B cell (primary cell): Measurements from ENCODE around the gene TCHH. TPM values are rescaled to one million over a fixed set of nuclear protein-coding genes. Genes with fewer than 3 reads are reported as not detected.
"Not testable (repeated sequence)": the region's sequence is repeated elsewhere in the genome, so short reads cannot be mapped to it uniquely, and the experiment has no call there.

Experiments
- ATAC-seq: fragments of 200-7000 bp; cut with Tn5 transposase; one replicate; pipeline ENCODE4 v1.10.0; 2021; ENCODE audit warnings: low read depth, mild to moderate bottlenecking, moderate number of reproducible peaks, moderate library complexity
- CTCF ChIA-PET: fragments of 350-600 bp; sonication (Branson Sonifier 250); formaldehyde crosslinking; loops from one replicate; lab custom pipeline; 2021; ENCODE audit warnings: antibody characterized with exemption, inconsistent platforms; lab: Charles Lee
- POLR2A ChIA-PET: fragments of 350-600 bp; sonication (Branson Sonifier 250); formaldehyde crosslinking; loops from one replicate; lab custom pipeline; 2021; ENCODE audit warnings: antibody characterized with exemption; lab: Charles Lee
- DNase-seq: peaks from one replicate; pipeline ENCODE4 v3.0.0; 2013
- H2AFZ ChIP-seq: 2 replicates; pipeline ENCODE4 v1.6.1; 2012; ENCODE audit warnings: mild to moderate bottlenecking, low read depth, low read length; ENCODE audit not compliant: insufficient read depth, poor library complexity, severe bottlenecking
- H3K27ac ChIP-seq, 2 donors: 1 replicate in 1 of 2; 2 replicates in 1 of 2; pipeline ENCODE4 v1.5.1; 2012 to 2013; ENCODE audit warnings: low read length in 2 of 2, mild to moderate bottlenecking in 2 of 2, moderate library complexity in 1 of 2
- H3K27me3 ChIP-seq, 4 experiments: fragments of 200-600 bp in 1 of 4; sonication (generic) in 1 of 4; replicated peaks in 1 of 4; 1 replicate in 2 of 4; 2 replicates in 2 of 4; pipeline versions ENCODE4 v1.6.1 to v1.7.0; 2013 to 2016; ENCODE audit warnings: low read length in 3 of 4, mild to moderate bottlenecking in 2 of 4, mixed read lengths in 1 of 4, moderate library complexity in 1 of 4; ENCODE audit not compliant: insufficient read depth in 4 of 4, control insufficient read depth in 3 of 4; ENCODE audit errors: control extremely low read depth in 1 of 4
- H3K36me3 ChIP-seq, 2 experiments: replicated peaks in 1 of 2; 1 replicate in 1 of 2; 2 replicates in 1 of 2; pipeline versions ENCODE4 v1.6.1 to v1.7.1; 2013; ENCODE audit warnings: low read length in 1 of 2; ENCODE audit not compliant: insufficient read depth in 2 of 2, control insufficient read depth in 1 of 2; ENCODE audit errors: control extremely low read depth in 1 of 2, extremely low read depth in 1 of 2
- H3K4me1 ChIP-seq, 2 donors: fragments of 200-600 bp in 1 of 2; sonication (generic) in 1 of 2; 1 replicate in 1 of 2; 2 replicates in 1 of 2; pipeline versions ENCODE4 v1.5.1 to v1.6.1; 2013 to 2017; ENCODE audit warnings: low read length in 2 of 2; ENCODE audit not compliant: control insufficient read depth in 2 of 2, insufficient read depth in 2 of 2
- H3K4me2 ChIP-seq: replicated peaks from 2 replicates; pipeline ENCODE3; 2012; ENCODE audit warnings: mild to moderate bottlenecking, low read depth, low read length; ENCODE audit not compliant: poor library complexity, severe bottlenecking
- H3K4me3 ChIP-seq, 5 experiments: fragments of 200-600 bp in 1 of 5; sonication (generic) in 1 of 5; 1 replicate in 3 of 5; 2 replicates in 2 of 5; pipeline versions ENCODE4 v1.5.1 to v1.7.0; 2011 to 2016; ENCODE audit warnings: low read length in 4 of 5, mild to moderate bottlenecking in 4 of 5, low read depth in 2 of 5, control low read depth in 1 of 5, moderate library complexity in 1 of 5; ENCODE audit not compliant: insufficient read depth in 1 of 5; ENCODE audit errors: control extremely low read depth in 1 of 5, extremely low read depth in 1 of 5
- H3K79me2 ChIP-seq: fragments of 200-600 bp; sonication (generic); one replicate; pipeline ENCODE4 v1.6.0; 2016; ENCODE audit warnings: low read length; ENCODE audit not compliant: control insufficient read depth, insufficient read depth
- H3K9ac ChIP-seq: fragments of 200-600 bp; sonication (generic); 2 replicates; pipeline ENCODE4 v1.6.1; 2017; ENCODE audit warnings: mild to moderate bottlenecking, low read length, moderate library complexity
- H3K9me3 ChIP-seq, 3 donors: one replicate each; pipeline versions ENCODE4 v1.6.1 to v1.7.1; 2013; ENCODE audit warnings: low read length in 2 of 3; ENCODE audit not compliant: control insufficient read depth in 2 of 3, insufficient read depth in 1 of 3; ENCODE audit errors: control extremely low read depth in 1 of 3
- H4K20me1 ChIP-seq: 2 replicates; pipeline ENCODE4 v1.6.0; 2012; ENCODE audit warnings: mild to moderate bottlenecking, low read length; ENCODE audit not compliant: insufficient read depth, control insufficient read depth, poor library complexity, severe bottlenecking
- H3K27ac Mint-ChIP-seq: one replicate; pipeline ENCODE4 v1.8.0; 2021; ENCODE audit warnings: mixed read lengths
- H3K27me3 Mint-ChIP-seq: one replicate; pipeline ENCODE4 v1.8.0; 2021; ENCODE audit warnings: mixed read lengths
- H3K4me1 Mint-ChIP-seq: one replicate; pipeline ENCODE4 v1.8.0; 2021; ENCODE audit warnings: mixed read lengths
- H3K4me3 Mint-ChIP-seq: one replicate; pipeline ENCODE4 v1.8.0; 2021; ENCODE audit warnings: mixed read lengths
- H3K9me3 Mint-ChIP-seq: one replicate; pipeline ENCODE4 v1.8.0; 2022; ENCODE audit warnings: mixed read lengths; ENCODE audit not compliant: insufficient read depth
- EZH2 ChIP-seq: IDR thresholded peaks from 2 replicates; pipeline ENCODE4 v1.6.1; 2012; ENCODE audit warnings: borderline replicate concordance, low read depth, mild to moderate bottlenecking, moderate library complexity, low read length; ENCODE audit not compliant: insufficient read depth, poor library complexity, severe bottlenecking
- WGBS: methylation state at CpG from one replicate; pipeline ENCODE4 v1.1.5; 2013; ENCODE audit warnings: missing lambda C conversion rate; ENCODE audit not compliant: insufficient coverage; 5-methylcytosine and 5-hydroxymethylcytosine counted together
- intact Hi-C: fragments of 100-400 bp; cut with micrococcal nuclease; formaldehyde crosslinking; loops from one replicate; pipeline ENCODE4 v1.10.0; 2022
- polyA plus RNA-seq: library from polyadenylated mRNA; depleted of rRNA; stranded (reverse); fragments of >200 nt; gene quantifications from 2 replicates; pipeline ENCODE4 v1.2.3, GENCODE V29; 2012
- total RNA-seq, 2 donors: library from RNA; stranded (reverse); fragments of 120-200 nt in 1 of 2; gene quantifications; 1 replicate in 1 of 2; 2 replicates in 1 of 2; pipeline versions ENCODE4 v1.2.3 to v1.2.4, GENCODE V29; 2013 to 2022
- TF ChIP-seq, protein P1 (sequence below): fragments of 200-600 bp; IDR thresholded peaks from one replicate; pipeline ENCODE4 v1.8.0; 2022; ENCODE audit warnings: antibody characterized with exemption, mild to moderate bottlenecking

Gene TCHH
- total and polyA plus RNA-seq, 2 donors (not counting 1 experiment from before 2014, with no cell fraction given): not detected

DNA sequence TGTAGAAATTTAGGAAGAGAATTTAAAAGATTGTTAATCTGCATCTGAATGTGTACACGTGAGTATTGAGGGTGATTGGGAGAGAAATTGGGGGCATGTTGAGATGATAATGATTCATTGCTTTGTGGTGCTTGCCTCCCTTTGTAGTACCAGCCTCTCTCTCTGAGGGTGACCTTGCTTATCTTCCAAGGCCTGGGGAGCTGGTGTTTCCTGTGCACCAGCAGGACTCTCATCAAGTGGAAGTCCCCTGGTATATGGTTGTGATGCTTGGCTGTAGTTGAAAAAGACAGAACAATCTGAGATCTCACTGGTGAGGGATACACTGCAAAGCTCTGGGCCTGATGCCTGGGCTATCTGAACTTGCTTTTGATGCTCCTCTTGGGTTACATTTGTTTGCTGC is 30.4 kb downstream of the TCHH start:
- Histone ChIP-seq H3K27me3 (peaks cover 0 to 30% (median 8%) of the 10 kb centered on the region in 4 experiments), H2AFZ (no peak overlapping the region), H4K20me1 (no peaks in the 10 kb centered on the region), H3K9ac (no peak overlapping the region), H3K4me1 (no peaks in the 10 kb centered on the region), H3K79me2 (no peaks in the 10 kb centered on the region), H3K4me3 (no peak overlapping the region), H3K9me3 (no peaks in the 10 kb centered on the region), H3K36me3 (no peaks in the 10 kb centered on the region), H3K4me2 (no peak overlapping the region), H3K27ac (no peak overlapping the region)
- peaks cover 14% of the 10 kb centered on the region for H3K27me3 Mint-ChIP-seq
- DNase-seq: no peak
- no peaks in the 10 kb centered on the region for H3K4me1 Mint-ChIP-seq
- TF ChIP-seq, protein P1, sequence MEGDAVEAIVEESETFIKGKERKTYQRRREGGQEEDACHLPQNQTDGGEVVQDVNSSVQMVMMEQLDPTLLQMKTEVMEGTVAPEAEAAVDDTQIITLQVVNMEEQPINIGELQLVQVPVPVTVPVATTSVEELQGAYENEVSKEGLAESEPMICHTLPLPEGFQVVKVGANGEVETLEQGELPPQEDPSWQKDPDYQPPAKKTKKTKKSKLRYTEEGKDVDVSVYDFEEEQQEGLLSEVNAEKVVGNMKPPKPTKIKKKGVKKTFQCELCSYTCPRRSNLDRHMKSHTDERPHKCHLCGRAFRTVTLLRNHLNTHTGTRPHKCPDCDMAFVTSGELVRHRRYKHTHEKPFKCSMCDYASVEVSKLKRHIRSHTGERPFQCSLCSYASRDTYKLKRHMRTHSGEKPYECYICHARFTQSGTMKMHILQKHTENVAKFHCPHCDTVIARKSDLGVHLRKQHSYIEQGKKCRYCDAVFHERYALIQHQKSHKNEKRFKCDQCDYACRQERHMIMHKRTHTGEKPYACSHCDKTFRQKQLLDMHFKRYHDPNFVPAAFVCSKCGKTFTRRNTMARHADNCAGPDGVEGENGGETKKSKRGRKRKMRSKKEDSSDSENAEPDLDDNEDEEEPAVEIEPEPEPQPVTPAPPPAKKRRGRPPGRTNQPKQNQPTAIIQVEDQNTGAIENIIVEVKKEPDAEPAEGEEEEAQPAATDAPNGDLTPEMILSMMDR: no peak
- no peak for TF ChIP-seq EZH2
- ATAC-seq: no peak
- H3K27ac Mint-ChIP-seq: no peak overlapping the region
- ChIA-PET POLR2A (no interaction called here), CTCF (no interaction called here)
- H3K4me3 Mint-ChIP-seq: no peak overlapping the region
- WGBS: 50% methylated on average over 1 of the region's 1 CpG
- intact Hi-C loops: no loop called here
- H3K9me3 Mint-ChIP-seq: no peaks in the 10 kb centered on the region

DNA sequence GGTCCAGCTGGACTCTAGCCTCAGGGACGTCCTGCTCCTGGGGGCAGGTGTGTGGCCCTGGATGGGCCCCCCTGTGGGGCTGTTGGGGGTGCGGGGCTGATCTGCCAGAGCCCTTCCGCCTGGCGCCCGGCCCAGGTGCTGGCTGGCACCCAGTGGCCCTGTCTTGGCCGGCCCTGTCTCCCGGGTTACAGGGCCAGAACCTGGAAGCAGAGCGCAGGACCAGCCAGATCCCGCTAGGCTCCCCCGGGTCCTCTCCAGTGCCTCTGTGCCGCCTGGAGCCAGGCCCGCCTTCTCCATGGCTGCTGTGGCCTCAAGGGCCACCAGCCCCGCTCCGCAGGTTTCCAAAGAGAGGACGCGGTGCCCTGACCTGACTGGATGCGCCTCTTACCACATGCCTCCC is 34.2 kb downstream of the TCHH start:
- POLR2A ChIA-PET, H3K27ac Mint-ChIP-seq, H3K4me2 ChIP-seq, H2AFZ ChIP-seq, H3K36me3 ChIP-seq, ATAC-seq, CTCF ChIA-PET, H4K20me1 ChIP-seq, H3K27me3 ChIP-seq, DNase-seq, H3K4me1 ChIP-seq, H3K9me3 ChIP-seq, H3K4me1 Mint-ChIP-seq, H3K4me3 Mint-ChIP-seq, H3K4me3 ChIP-seq, H3K9ac ChIP-seq, intact Hi-C loops, H3K79me2 ChIP-seq, H3K9me3 Mint-ChIP-seq, H3K27ac ChIP-seq: not testable (repeated sequence)
- H3K27me3 Mint-ChIP-seq: peaks cover 24% of the 10 kb centered on the region
- 97% methylated on average over 16 of the region's 17 CpGs for WGBS

DNA sequence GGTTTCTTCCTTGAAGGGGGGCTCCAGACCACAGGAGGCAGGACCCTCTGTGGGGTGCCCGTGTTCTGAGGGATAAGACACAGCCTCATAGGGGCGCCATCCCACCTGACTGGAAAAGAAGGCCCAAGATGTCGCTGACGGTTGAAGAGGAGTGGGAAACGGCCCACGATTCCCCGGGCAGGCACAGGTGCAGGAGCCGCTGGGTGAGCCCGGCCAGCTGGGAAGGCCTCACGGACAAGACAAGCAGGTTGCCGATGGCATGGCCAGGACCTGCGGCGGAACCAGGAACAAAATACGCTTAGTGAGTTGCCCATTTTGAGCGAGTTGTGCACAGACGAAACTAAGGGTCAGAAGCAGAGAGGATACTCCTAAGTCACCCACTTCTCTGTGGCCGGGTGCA is 34.8 kb downstream of the TCHH start:
- WGBS: 96% methylated on average over 13 of the region's 17 CpGs
- H3K9me3 ChIP-seq, H2AFZ ChIP-seq, H3K4me3 Mint-ChIP-seq, H3K4me3 ChIP-seq, H3K9me3 Mint-ChIP-seq, H3K36me3 ChIP-seq, H3K27ac ChIP-seq, ATAC-seq, H4K20me1 ChIP-seq, H3K4me1 Mint-ChIP-seq, H3K79me2 ChIP-seq, POLR2A ChIA-PET, CTCF ChIA-PET, intact Hi-C loops, H3K4me1 ChIP-seq, DNase-seq, H3K9ac ChIP-seq, H3K27me3 ChIP-seq, H3K4me2 ChIP-seq, H3K27ac Mint-ChIP-seq: not testable (repeated sequence)
- H3K27me3 Mint-ChIP-seq: peaks cover 27% of the 10 kb centered on the region
